DOHH2 (cell line): ENCODE measurements around the gene PANX2.
"Not testable (repeated sequence)": the region's sequence is repeated elsewhere in the genome, so short reads cannot be mapped to it uniquely, and the experiment has no call there.

Experiments
- EZH2phosphoT487 ChIP-seq: fragments of 200-600 bp; sonication (generic); IDR thresholded peaks from 2 replicates; pipeline ENCODE4 v1.6.1; 2017; ENCODE audit warnings: borderline replicate concordance, mild to moderate bottlenecking, antibody characterized with exemption, low read length, moderate library complexity, mixed read lengths
- TF ChIP-seq, protein P1 (sequence below): fragments of 200-600 bp; sonication (generic); IDR thresholded peaks from one replicate; pipeline ENCODE4 v1.5.1; 2014; ENCODE audit warnings: antibody characterized with exemption, mild to moderate bottlenecking, low read depth, low read length; ENCODE audit not compliant: poor library complexity, severe bottlenecking

DNA sequence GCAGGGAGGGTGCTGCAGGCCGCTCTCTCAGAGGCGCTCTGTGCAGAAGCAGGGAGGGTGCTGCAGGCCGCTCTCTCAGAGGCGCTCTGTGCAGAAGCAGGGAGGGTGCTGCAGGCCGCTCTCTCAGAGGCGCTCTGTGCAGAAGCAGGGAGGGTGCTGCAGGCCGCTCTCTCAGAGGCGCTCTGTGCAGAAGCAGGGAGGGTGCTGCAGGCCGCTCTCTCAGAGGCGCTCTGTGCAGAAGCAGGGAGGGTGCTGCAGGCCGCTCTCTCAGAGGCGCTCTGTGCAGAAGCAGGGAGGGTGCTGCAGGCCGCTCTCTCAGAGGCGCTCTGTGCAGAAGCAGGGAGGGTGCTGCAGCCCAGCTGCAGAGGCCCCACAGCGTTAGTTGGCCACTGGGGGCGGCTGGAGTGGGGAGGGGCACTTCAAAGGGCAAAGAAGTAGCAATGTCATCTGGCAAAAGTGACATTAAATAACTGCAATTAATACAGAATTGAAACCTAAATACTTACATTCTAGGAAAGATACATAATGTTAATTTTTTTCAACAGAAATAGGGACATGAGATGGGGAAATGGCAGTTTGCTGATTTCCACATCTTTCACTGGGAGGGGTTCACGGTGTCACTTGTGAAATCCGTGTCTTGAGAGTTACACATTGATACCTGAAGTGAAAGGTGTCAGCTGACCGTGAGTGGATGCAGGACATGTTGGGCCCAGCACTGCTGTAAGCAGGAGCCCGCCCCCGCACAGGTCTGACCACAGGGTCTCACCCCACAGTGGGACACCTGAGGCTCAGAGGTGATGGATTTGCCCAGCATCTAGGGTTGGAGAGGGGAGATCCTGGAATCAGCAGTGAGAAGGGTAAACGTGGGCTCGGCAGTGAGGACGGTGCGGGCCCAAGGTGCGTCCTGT is 23.0 kb upstream of the PANX2 start:
- TF ChIP-seq, protein P1, sequence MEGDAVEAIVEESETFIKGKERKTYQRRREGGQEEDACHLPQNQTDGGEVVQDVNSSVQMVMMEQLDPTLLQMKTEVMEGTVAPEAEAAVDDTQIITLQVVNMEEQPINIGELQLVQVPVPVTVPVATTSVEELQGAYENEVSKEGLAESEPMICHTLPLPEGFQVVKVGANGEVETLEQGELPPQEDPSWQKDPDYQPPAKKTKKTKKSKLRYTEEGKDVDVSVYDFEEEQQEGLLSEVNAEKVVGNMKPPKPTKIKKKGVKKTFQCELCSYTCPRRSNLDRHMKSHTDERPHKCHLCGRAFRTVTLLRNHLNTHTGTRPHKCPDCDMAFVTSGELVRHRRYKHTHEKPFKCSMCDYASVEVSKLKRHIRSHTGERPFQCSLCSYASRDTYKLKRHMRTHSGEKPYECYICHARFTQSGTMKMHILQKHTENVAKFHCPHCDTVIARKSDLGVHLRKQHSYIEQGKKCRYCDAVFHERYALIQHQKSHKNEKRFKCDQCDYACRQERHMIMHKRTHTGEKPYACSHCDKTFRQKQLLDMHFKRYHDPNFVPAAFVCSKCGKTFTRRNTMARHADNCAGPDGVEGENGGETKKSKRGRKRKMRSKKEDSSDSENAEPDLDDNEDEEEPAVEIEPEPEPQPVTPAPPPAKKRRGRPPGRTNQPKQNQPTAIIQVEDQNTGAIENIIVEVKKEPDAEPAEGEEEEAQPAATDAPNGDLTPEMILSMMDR, result not testable (repeated sequence)
- TF ChIP-seq EZH2phosphoT487, result not testable (repeated sequence)
